ENCODE measurements around the gene IL17F.

DNA sequence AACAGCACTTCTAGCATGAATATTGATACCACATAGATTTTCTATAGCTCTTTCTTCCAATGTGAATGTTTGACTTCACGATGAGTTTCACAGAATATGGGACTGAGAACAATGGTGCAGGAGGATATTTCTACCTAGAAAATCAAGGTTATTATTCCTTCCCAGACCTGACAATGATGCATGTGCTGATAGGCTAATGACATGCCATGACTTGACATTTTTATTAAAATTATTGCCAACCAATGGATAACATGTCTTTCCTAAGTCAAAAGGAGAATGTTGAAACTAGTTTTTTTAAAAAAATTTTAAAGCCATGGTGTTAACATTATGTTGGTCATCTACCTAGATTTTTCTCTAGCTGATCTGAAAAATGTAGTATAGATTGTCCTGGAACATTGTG lies 57.2 kb downstream of the IL17F start:
- no peak for TF ChIP-seq CTCF (IDR thresholded peaks at IDR 0.05)
- TF ChIP-seq POLR2AphosphoS5 (IDR thresholded peaks at IDR 0.05) = no peak
- no peak for TF ChIP-seq POLR2A (IDR thresholded peaks at IDR 0.05)
